H1 (cell line): Measurements from ENCODE around the gene ARHGEF38. TPM values are rescaled to one million over a fixed set of nuclear protein-coding genes. Genes with fewer than 3 reads are reported as not detected.
"Not testable (repeated sequence)": the region's sequence is repeated elsewhere in the genome, so short reads cannot be mapped to it uniquely, and the experiment has no call there.

Experiments
- CTCF ChIA-PET: fragments of 300-600 bp; sonication (Branson Sonifier 250); formaldehyde crosslinking; loops from one replicate; lab custom pipeline; 2021; ENCODE audit not compliant: partially characterized antibody; lab: Charles Lee
- POLR2A ChIA-PET: fragments of 300-600 bp; sonication (Branson Sonifier 250); formaldehyde crosslinking; loops from one replicate; lab custom pipeline; 2021; ENCODE audit warnings: inconsistent platforms; ENCODE audit not compliant: partially characterized antibody; lab: Charles Lee
- DNase-seq, 2 experiments: peaks; one replicate each; pipeline versions ENCODE4 v3.0.0 to v3.0.0-alpha.2; 2010 to 2022; ENCODE audit warnings: low spot score in 2 of 2, low read depth in 1 of 2, mixed read lengths in 1 of 2
- FAIRE-seq: peaks from 2 replicates; lab custom pipeline; 2011; peaks lifted over from hg19 to GRCh38; lab: Jason Lieb, UNC
- H2AFZ ChIP-seq: 2 replicates; pipeline ENCODE4 v1.8.1; 2012; ENCODE audit warnings: low read length, inconsistent platforms
- H2AK5ac ChIP-seq: 2 replicates; pipeline ENCODE4 v1.6.1; 2013; ENCODE audit warnings: low read depth, low read length
- H2BK120ac ChIP-seq: replicated peaks from 2 replicates; pipeline ENCODE3; 2013; ENCODE audit warnings: low read depth, low read length, inconsistent platforms
- H2BK12ac ChIP-seq: 2 replicates; pipeline ENCODE4 v1.6.1; 2013; ENCODE audit warnings: low read depth, low read length
- H2BK15ac ChIP-seq: 2 replicates; pipeline ENCODE4 v1.6.1; 2013; ENCODE audit warnings: low read length
- H2BK20ac ChIP-seq: 2 replicates; pipeline ENCODE4 v1.6.1; 2013; ENCODE audit warnings: low read length
- H2BK5ac ChIP-seq: 2 replicates; pipeline ENCODE4 v1.6.1; 2013; ENCODE audit warnings: low read depth, low read length
- H3K14ac ChIP-seq: 2 replicates; pipeline ENCODE4 v1.6.1; 2013; ENCODE audit warnings: inconsistent platforms; ENCODE audit not compliant: insufficient read length
- H3K18ac ChIP-seq: 2 replicates; pipeline ENCODE4 v1.6.1; 2013; ENCODE audit warnings: low read length; ENCODE audit errors: extremely low read depth
- H3K23ac ChIP-seq: 2 replicates; pipeline ENCODE4 v1.6.1; 2013; ENCODE audit warnings: inconsistent platforms; ENCODE audit not compliant: insufficient read length
- H3K23me2 ChIP-seq: 2 replicates; pipeline ENCODE4 v1.6.1; 2013; ENCODE audit warnings: low read depth, low read length
- H3K27ac ChIP-seq: 2 replicates; pipeline ENCODE4 v1.6.1; 2011; ENCODE audit warnings: low read depth, low read length, inconsistent platforms
- H3K27me3 ChIP-seq, 4 experiments: replicated peaks in 1 of 4; 1 replicate in 1 of 4; 2 replicates in 3 of 4; pipeline versions ENCODE4 v1.6.1 to v1.8.1; 2011 to 2013; ENCODE audit warnings: low read length in 3 of 4, mild to moderate bottlenecking in 3 of 4, inconsistent platforms in 2 of 4, mixed read lengths in 2 of 4, moderate library complexity in 1 of 4; ENCODE audit not compliant: control insufficient read depth in 3 of 4, insufficient read depth in 3 of 4; ENCODE audit errors: extremely low read depth in 1 of 4
- H3K36me3 ChIP-seq, 4 experiments: 2 replicates each; pipeline versions ENCODE4 v1.6.1 to v1.8.1; 2011 to 2013; ENCODE audit warnings: mild to moderate bottlenecking in 4 of 4, low read length in 3 of 4, moderate library complexity in 2 of 4, control low read depth in 1 of 4, inconsistent platforms in 1 of 4; ENCODE audit not compliant: insufficient read depth in 4 of 4, control insufficient read depth in 2 of 4
- H3K4ac ChIP-seq: replicated peaks from 2 replicates; pipeline ENCODE3; 2013; ENCODE audit warnings: low read length, low read depth, mixed read lengths, inconsistent platforms; ENCODE audit not compliant: insufficient read length
- H3K4me1 ChIP-seq, 4 experiments: replicated peaks in 1 of 4; 1 replicate in 1 of 4; 2 replicates in 3 of 4; pipeline versions ENCODE4 v1.6.1 to v1.8.1; 2011 to 2013; ENCODE audit warnings: low read length in 3 of 4, inconsistent platforms in 2 of 4, mixed read lengths in 1 of 4; ENCODE audit not compliant: insufficient read depth in 4 of 4, control insufficient read depth in 3 of 4
- H3K4me2 ChIP-seq, 2 experiments: 2 replicates each; pipeline versions ENCODE4 v1.6.1 to v1.8.1; 2011 to 2013; ENCODE audit warnings: low read depth in 2 of 2, low read length in 2 of 2, control low read depth in 1 of 2, inconsistent platforms in 1 of 2, mild to moderate bottlenecking in 1 of 2; ENCODE audit not compliant: insufficient read depth in 1 of 2
- H3K4me3 ChIP-seq, 4 experiments: fragments of 200-600, 300-600 bp in 1 of 4; sonication (generic), shearing (Covaris generic), sonication (Bioruptor Twin) in 1 of 4; 2 replicates each; pipeline versions ENCODE4 v1.5.1 to v1.8.1; 2011 to 2016; ENCODE audit warnings: low read length in 4 of 4, low read depth in 3 of 4, control low read depth in 2 of 4, inconsistent platforms in 2 of 4, mild to moderate bottlenecking in 2 of 4, mixed read lengths in 1 of 4, moderate library complexity in 1 of 4; ENCODE audit not compliant: insufficient read depth in 2 of 4; ENCODE audit errors: extremely low read depth in 1 of 4
- H3K56ac ChIP-seq: replicated peaks from 2 replicates; pipeline ENCODE3; 2013; ENCODE audit warnings: low read depth, mild to moderate bottlenecking, mixed read lengths, low read length, inconsistent platforms; ENCODE audit not compliant: insufficient read length
- H3K79me1 ChIP-seq: 2 replicates; pipeline ENCODE4 v1.6.1; 2013; ENCODE audit warnings: low read depth, low read length, control low read depth
- H3K79me2 ChIP-seq, 2 experiments: 2 replicates each; pipeline versions ENCODE4 v1.6.1 to v1.8.1; 2012 to 2013; ENCODE audit warnings: low read length in 2 of 2, mild to moderate bottlenecking in 2 of 2, inconsistent platforms in 1 of 2; ENCODE audit not compliant: insufficient read depth in 2 of 2, control insufficient read depth in 1 of 2
- H3K9ac ChIP-seq, 4 experiments: replicated peaks in 1 of 4; 1 replicate in 1 of 4; 2 replicates in 3 of 4; pipeline versions ENCODE4 v1.6.1 to v1.8.1; 2011 to 2013; ENCODE audit warnings: low read depth in 3 of 4, low read length in 3 of 4, control low read depth in 2 of 4, mild to moderate bottlenecking in 2 of 4, moderate library complexity in 2 of 4, inconsistent platforms in 1 of 4; ENCODE audit errors: extremely low read depth in 1 of 4
- H3K9me3 ChIP-seq, 2 experiments: 2 replicates each; pipeline versions ENCODE4 v1.6.1 to v1.8.1; 2012 to 2013; ENCODE audit warnings: mild to moderate bottlenecking in 2 of 2, moderate library complexity in 2 of 2, control low read depth in 1 of 2, inconsistent platforms in 1 of 2, low read depth in 1 of 2, low read length in 1 of 2, mixed read lengths in 1 of 2; ENCODE audit not compliant: insufficient read depth in 2 of 2
- H4K20me1 ChIP-seq, 2 experiments: replicated peaks in 1 of 2; 2 replicates each; pipeline versions ENCODE3 to v1.8.1; 2011 to 2013; ENCODE audit warnings: inconsistent platforms in 2 of 2, low read length in 2 of 2, mild to moderate bottlenecking in 1 of 2; ENCODE audit not compliant: insufficient read depth in 2 of 2, control insufficient read depth in 1 of 2
- H4K5ac ChIP-seq: 2 replicates; pipeline ENCODE4 v1.6.1; 2013; ENCODE audit warnings: low read length, low read depth, mixed read lengths, inconsistent platforms; ENCODE audit not compliant: insufficient read length
- H4K8ac ChIP-seq: 2 replicates; pipeline ENCODE4 v1.8.0; 2013; ENCODE audit warnings: mild to moderate bottlenecking, moderate library complexity, low read length, inconsistent platforms; ENCODE audit not compliant: insufficient read depth; ENCODE audit errors: extremely low read depth
- H4K91ac ChIP-seq: replicated peaks from 2 replicates; pipeline ENCODE3; 2013; ENCODE audit warnings: low read length, mixed read lengths, inconsistent platforms; ENCODE audit not compliant: insufficient read length
- WGBS, 2 experiments: shearing (Covaris generic) in 1 of 2; methylation state at CpG; one replicate each; pipeline versions ENCODE4 v1.1.6 to v1.1.7; 2013 to 2015; ENCODE audit warnings: low lambda C conversion rate in 2 of 2, mixed read lengths in 2 of 2, inconsistent platforms in 1 of 2, low coverage in 1 of 2, missing lambda C conversion rate in 1 of 2; ENCODE audit not compliant: insufficient replicate concordance in 2 of 2, insufficient coverage in 1 of 2, insufficient read length in 1 of 2; ENCODE audit errors: extremely low coverage in 1 of 2, missing lambda C conversion rate in 1 of 2; 5-methylcytosine and 5-hydroxymethylcytosine counted together
- polyA plus RNA-seq, 7 experiments: library from polyadenylated mRNA; depleted of rRNA in 3 of 7; stranded (reverse) in 5 of 7; unstranded in 2 of 7; fragments of >200 nt in 5 of 7; fragments of 200-250 nt in 2 of 7; gene quantifications; 1 replicate in 5 of 7; 2 replicates in 1 of 7; 4 replicates in 1 of 7; pipeline versions ENCODE4 v1.2.1 to v1.2.3, GENCODE V29; 2011 to 2013; ENCODE audit warnings: missing spikeins in 2 of 7, mixed read lengths in 2 of 7
- small RNA-seq: library from polyadenylated mRNA; stranded (forward); fragments of <200 nt; extraction: miRNeasy Mini kit (QIAGEN cat#:217004); gene quantifications from one replicate; pipeline ENCODE3, GENCODE V24; 2013; ENCODE audit not compliant: insufficient read depth
- total RNA-seq: library from RNA; stranded (reverse); fragmentation: NEBNext Ultra II Directional; extraction: Animal tissue kit (Norgen Biotek cat#: 25700); gene quantifications from 2 replicates; pipeline ENCODE4 v1.2.1, GENCODE V29; 2021

The ARHGEF38 gene
- total and polyA plus RNA-seq, 2 of the 8 experiments (the other 6 are each of a cell fraction or from before 2014, with no cell fraction given), result not detected

DNA sequence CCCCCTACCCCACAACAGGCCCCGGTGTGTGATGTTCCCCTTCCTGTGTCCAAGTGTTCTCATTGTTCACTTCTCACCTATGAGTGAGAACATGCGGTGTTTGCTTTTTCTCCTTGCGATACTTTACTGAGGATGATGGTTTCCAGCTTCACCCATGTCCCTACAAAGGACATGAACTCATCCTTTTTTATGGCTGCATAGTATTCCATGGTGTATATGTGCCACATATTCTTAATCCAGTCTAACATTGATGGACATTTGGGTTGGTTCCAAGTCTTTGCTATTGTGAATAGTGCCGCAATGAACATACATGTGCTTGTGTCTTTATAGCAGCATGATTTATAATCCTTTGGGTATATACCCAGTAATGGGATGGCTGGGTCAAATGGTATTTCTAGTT, 177.5 kb downstream of the ARHGEF38 start:
- H3K4me1 ChIP-seq, H2BK120ac ChIP-seq, H3K23me2 ChIP-seq, H3K4ac ChIP-seq, H2AK5ac ChIP-seq, H4K5ac ChIP-seq, H3K23ac ChIP-seq, H3K27ac ChIP-seq, H4K91ac ChIP-seq, H3K4me2 ChIP-seq, FAIRE-seq, CTCF ChIA-PET, H3K56ac ChIP-seq, H2AFZ ChIP-seq, H3K27me3 ChIP-seq, H3K4me3 ChIP-seq, DNase-seq, H4K8ac ChIP-seq, H3K79me2 ChIP-seq, H2BK5ac ChIP-seq, H3K18ac ChIP-seq, POLR2A ChIA-PET, H2BK20ac ChIP-seq, H2BK12ac ChIP-seq, H4K20me1 ChIP-seq, H2BK15ac ChIP-seq, H3K9ac ChIP-seq, H3K79me1 ChIP-seq, H3K14ac ChIP-seq, H3K9me3 ChIP-seq: not testable (repeated sequence)
- peaks cover 0 to 25% (median 8%) of the 10 kb centered on the region in 4 experiments; a peak in 4 of 8 replicates for H3K36me3 ChIP-seq
- WGBS, 2 experiments, result 95% methylated on average over 4 of the region's 4 CpGs; no CpG with 5 or more reads in 1 of the 2 experiments

Small RNAs within 50 kb of the gene (small RNA-seq; reads per million reads assigned to genes)
- gene ATP5F1EP1, result not detected

Other genes with a start within 250 kb of the ARHGEF38 start
- 62.7 and 67.0 TPM in 2 replicates for gene PPA2, start 78.6 kb upstream of the ARHGEF38 start, total RNA-seq
- 18.4 and 24.9 TPM in 2 replicates for gene PPA2, start 78.6 kb upstream of the ARHGEF38 start, polyA plus RNA-seq (2011; rRNA removed)
- gene INTS12, start 156.1 kb downstream of the ARHGEF38 start, total RNA-seq, result 13.8 and 14.1 TPM in 2 replicates
- gene INTS12, start 156.1 kb downstream of the ARHGEF38 start, polyA plus RNA-seq (2011; rRNA removed), result 8.3 and 12.3 TPM in 2 replicates
- gene GSTCD, start 156.2 kb downstream of the ARHGEF38 start, total RNA-seq, result 22.0 and 24.6 TPM in 2 replicates
- gene GSTCD, start 156.2 kb downstream of the ARHGEF38 start, polyA plus RNA-seq (2011; rRNA removed), result 7.2 and 8.5 TPM in 2 replicates